Measurements from ENCODE around the gene GHSR. TPM values are rescaled to one million over a fixed set of nuclear protein-coding genes. Genes with fewer than 3 reads are reported as not detected.

The GHSR gene
- total and polyA plus RNA-seq, 3 donors from 2014 or later, result 0.31 to 1.2 (median 0.63) TPM

- WGBS, 2 donors, result 70 to 78% methylated on average over 11 to 12 of the region's 12 CpGs
- no peak for TF ChIP-seq CTCF (IDR thresholded peaks at IDR 0.05)
- TF ChIP-seq POLR2A (IDR thresholded peaks at IDR 0.05), result no peak
Measured at GRCh38 chr3:172404237-172404962, 43.9 kb downstream of the GHSR start.

GRCh38 chr3:172402892-172403643 lies 45.2 kb downstream of the GHSR start:
- Histone ChIP-seq H3K27me3 (no peaks in the 10 kb centered on the region), H3K27ac (no peak overlapping the region), H3K9me3 (no peaks in the 10 kb centered on the region), H3K36me3 (ENCODE audit: low read depth, missing control alignments) (no peaks in the 10 kb centered on the region), H3K4me1 (no peaks in the 10 kb centered on the region), H3K4me3 (no peak overlapping the region)
- intact Hi-C loops (cut with DNase I; ENCODE audit: low total_unique reads), result no loop called here
- no peak for DNase-seq
- TF ChIP-seq POLR2A (IDR thresholded peaks at IDR 0.05) (no peak), CTCF (IDR thresholded peaks at IDR 0.05) (no peak)
- 88 to 91% methylated on average over 8 of the region's 8 CpGs for WGBS, 2 donors

More at GRCh38 chr3:172404237-172404962, 43.9 kb downstream of the GHSR start:
- intact Hi-C loops (cut with DNase I; ENCODE audit: low total_unique reads), result no loop called here
- Histone ChIP-seq H3K27ac (no peak overlapping the region), H3K27me3 (no peaks in the 10 kb centered on the region), H3K36me3 (ENCODE audit: low read depth, missing control alignments) (no peaks in the 10 kb centered on the region), H3K4me3 (no peak overlapping the region), H3K4me1 (no peaks in the 10 kb centered on the region), H3K9me3 (no peaks in the 10 kb centered on the region)
- no peak for DNase-seq

- Histone ChIP-seq H3K36me3 (ENCODE audit: low read depth, missing control alignments) (no peaks in the 10 kb centered on the region), H3K27ac (no peak overlapping the region), H3K4me1 (no peaks in the 10 kb centered on the region), H3K4me3 (no peak overlapping the region), H3K9me3 (no peaks in the 10 kb centered on the region), H3K27me3 (no peaks in the 10 kb centered on the region)
- TF ChIP-seq CTCF (IDR thresholded peaks at IDR 0.05), result no peak
- no peak for TF ChIP-seq POLR2A (IDR thresholded peaks at IDR 0.05)
- intact Hi-C loops (cut with DNase I; ENCODE audit: low total_unique reads), result no loop called here
- 75 to 92% methylated on average over 2 of the region's 2 CpGs for WGBS, 2 donors
- DNase-seq, result no peak
Measured at GRCh38 chr3:172402090-172402489, 46.2 kb downstream of the GHSR start.

GRCh38 chr3:172398484-172398883 lies 49.8 kb downstream of the GHSR start:
- intact Hi-C loops (cut with DNase I; ENCODE audit: low total_unique reads), result no loop called here
- H3K4me1 ChIP-seq, result no peaks in the 10 kb centered on the region
- no peaks in the 10 kb centered on the region for H3K9me3 ChIP-seq
- no peaks in the 10 kb centered on the region for H3K36me3 ChIP-seq (ENCODE audit: low read depth, missing control alignments)
- WGBS, 2 donors, result 94 to 96% methylated on average over 4 of the region's 4 CpGs
- H3K27me3 ChIP-seq, result no peaks in the 10 kb centered on the region
- no peak overlapping the region for H3K27ac ChIP-seq
- no peak for DNase-seq
- no peak for TF ChIP-seq POLR2A (IDR thresholded peaks at IDR 0.05)
- no peak for TF ChIP-seq CTCF (IDR thresholded peaks at IDR 0.05)
- no peak overlapping the region for H3K4me3 ChIP-seq
